ENCODE measurements around the gene SMC3. TPM values are rescaled to one million over a fixed set of nuclear protein-coding genes. Genes with fewer than 3 reads are reported as not detected.

Gene SMC3
- total and polyA plus RNA-seq, 2 experiments from 2014 or later, result 72.3 to 320 TPM

DNA sequence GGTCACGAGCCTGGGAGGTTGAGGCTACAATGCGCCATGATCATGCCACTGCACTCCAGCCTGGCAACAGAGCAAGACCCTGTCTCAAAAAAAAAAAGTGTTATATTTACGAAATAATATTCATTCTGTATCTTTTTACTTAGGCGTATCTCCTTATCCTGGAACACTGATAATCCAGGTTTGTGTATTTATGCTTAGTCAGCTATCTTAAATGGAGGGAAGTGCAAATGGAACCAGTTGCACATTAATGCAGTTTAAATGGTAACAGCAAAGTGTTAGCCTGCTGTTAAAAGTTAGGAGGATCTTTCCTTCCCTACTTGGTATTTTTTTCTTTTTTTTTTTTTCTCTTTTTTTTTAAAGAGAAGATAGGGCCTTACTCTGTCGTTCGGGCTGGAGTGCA lies 40.6 kb downstream of the SMC3 start:
- no peaks in the 10 kb centered on the region for H3K27me3 ChIP-seq (ENCODE audit: insufficient read depth)
- no peaks in the 10 kb centered on the region for H3K9me3 Mint-ChIP-seq
- H3K27me3 Mint-ChIP-seq (ENCODE audit: insufficient read depth, low read depth, poor library complexity), result no peaks in the 10 kb centered on the region
- no peaks in the 10 kb centered on the region for H4K20me1 ChIP-seq (replicated peaks; ENCODE audit: insufficient read depth)
- H3K4me1 Mint-ChIP-seq, result peaks cover 21% of the 10 kb centered on the region
- no peak for TF ChIP-seq ZNF331 (CRISPR knock-in tag; IDR thresholded peaks at IDR 0.05; ENCODE audit: low read depth)
- TF ChIP-seq POLR2AphosphoS5 (IDR thresholded peaks at IDR 0.05; ENCODE audit: low read depth), result no peak
- TF ChIP-seq ZNF114 (CRISPR knock-in tag; IDR thresholded peaks at IDR 0.05), result no peak
- no peak for TF ChIP-seq EZH2phosphoT487 (IDR thresholded peaks at IDR 0.05; ENCODE audit: unreplicated experiment)
- TF ChIP-seq, protein P1, sequence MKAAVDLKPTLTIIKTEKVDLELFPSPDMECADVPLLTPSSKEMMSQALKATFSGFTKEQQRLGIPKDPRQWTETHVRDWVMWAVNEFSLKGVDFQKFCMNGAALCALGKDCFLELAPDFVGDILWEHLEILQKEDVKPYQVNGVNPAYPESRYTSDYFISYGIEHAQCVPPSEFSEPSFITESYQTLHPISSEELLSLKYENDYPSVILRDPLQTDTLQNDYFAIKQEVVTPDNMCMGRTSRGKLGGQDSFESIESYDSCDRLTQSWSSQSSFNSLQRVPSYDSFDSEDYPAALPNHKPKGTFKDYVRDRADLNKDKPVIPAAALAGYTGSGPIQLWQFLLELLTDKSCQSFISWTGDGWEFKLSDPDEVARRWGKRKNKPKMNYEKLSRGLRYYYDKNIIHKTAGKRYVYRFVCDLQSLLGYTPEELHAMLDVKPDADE (IDR thresholded peaks at IDR 0.05), result no peak
- no peak for TF ChIP-seq JUNB (IDR thresholded peaks at IDR 0.05; ENCODE audit: unreplicated experiment)
- no peak for TF ChIP-seq STAT1 (IDR thresholded peaks at IDR 0.05; ENCODE audit: unreplicated experiment)
- TF ChIP-seq, protein P2, sequence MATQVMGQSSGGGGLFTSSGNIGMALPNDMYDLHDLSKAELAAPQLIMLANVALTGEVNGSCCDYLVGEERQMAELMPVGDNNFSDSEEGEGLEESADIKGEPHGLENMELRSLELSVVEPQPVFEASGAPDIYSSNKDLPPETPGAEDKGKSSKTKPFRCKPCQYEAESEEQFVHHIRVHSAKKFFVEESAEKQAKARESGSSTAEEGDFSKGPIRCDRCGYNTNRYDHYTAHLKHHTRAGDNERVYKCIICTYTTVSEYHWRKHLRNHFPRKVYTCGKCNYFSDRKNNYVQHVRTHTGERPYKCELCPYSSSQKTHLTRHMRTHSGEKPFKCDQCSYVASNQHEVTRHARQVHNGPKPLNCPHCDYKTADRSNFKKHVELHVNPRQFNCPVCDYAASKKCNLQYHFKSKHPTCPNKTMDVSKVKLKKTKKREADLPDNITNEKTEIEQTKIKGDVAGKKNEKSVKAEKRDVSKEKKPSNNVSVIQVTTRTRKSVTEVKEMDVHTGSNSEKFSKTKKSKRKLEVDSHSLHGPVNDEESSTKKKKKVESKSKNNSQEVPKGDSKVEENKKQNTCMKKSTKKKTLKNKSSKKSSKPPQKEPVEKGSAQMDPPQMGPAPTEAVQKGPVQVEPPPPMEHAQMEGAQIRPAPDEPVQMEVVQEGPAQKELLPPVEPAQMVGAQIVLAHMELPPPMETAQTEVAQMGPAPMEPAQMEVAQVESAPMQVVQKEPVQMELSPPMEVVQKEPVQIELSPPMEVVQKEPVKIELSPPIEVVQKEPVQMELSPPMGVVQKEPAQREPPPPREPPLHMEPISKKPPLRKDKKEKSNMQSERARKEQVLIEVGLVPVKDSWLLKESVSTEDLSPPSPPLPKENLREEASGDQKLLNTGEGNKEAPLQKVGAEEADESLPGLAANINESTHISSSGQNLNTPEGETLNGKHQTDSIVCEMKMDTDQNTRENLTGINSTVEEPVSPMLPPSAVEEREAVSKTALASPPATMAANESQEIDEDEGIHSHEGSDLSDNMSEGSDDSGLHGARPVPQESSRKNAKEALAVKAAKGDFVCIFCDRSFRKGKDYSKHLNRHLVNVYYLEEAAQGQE (IDR thresholded peaks at IDR 0.05; ENCODE audit: unreplicated experiment), result no peak
- TF ChIP-seq NANOG (IDR thresholded peaks at IDR 0.05; ENCODE audit: borderline replicate concordance), result no peak
- no peak for TF ChIP-seq EZH2 (IDR thresholded peaks at IDR 0.05; ENCODE audit: low read depth, unreplicated experiment)
- TF ChIP-seq, protein P3, sequence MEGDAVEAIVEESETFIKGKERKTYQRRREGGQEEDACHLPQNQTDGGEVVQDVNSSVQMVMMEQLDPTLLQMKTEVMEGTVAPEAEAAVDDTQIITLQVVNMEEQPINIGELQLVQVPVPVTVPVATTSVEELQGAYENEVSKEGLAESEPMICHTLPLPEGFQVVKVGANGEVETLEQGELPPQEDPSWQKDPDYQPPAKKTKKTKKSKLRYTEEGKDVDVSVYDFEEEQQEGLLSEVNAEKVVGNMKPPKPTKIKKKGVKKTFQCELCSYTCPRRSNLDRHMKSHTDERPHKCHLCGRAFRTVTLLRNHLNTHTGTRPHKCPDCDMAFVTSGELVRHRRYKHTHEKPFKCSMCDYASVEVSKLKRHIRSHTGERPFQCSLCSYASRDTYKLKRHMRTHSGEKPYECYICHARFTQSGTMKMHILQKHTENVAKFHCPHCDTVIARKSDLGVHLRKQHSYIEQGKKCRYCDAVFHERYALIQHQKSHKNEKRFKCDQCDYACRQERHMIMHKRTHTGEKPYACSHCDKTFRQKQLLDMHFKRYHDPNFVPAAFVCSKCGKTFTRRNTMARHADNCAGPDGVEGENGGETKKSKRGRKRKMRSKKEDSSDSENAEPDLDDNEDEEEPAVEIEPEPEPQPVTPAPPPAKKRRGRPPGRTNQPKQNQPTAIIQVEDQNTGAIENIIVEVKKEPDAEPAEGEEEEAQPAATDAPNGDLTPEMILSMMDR (conservative IDR thresholded peaks at IDR 0.05; ENCODE audit: low read depth in 2 of 2), result no peak
- TF ChIP-seq CREB1 (CRISPR knock-in tag; IDR thresholded peaks at IDR 0.05; ENCODE audit: low read depth), result no peak
- TF ChIP-seq, protein P4, sequence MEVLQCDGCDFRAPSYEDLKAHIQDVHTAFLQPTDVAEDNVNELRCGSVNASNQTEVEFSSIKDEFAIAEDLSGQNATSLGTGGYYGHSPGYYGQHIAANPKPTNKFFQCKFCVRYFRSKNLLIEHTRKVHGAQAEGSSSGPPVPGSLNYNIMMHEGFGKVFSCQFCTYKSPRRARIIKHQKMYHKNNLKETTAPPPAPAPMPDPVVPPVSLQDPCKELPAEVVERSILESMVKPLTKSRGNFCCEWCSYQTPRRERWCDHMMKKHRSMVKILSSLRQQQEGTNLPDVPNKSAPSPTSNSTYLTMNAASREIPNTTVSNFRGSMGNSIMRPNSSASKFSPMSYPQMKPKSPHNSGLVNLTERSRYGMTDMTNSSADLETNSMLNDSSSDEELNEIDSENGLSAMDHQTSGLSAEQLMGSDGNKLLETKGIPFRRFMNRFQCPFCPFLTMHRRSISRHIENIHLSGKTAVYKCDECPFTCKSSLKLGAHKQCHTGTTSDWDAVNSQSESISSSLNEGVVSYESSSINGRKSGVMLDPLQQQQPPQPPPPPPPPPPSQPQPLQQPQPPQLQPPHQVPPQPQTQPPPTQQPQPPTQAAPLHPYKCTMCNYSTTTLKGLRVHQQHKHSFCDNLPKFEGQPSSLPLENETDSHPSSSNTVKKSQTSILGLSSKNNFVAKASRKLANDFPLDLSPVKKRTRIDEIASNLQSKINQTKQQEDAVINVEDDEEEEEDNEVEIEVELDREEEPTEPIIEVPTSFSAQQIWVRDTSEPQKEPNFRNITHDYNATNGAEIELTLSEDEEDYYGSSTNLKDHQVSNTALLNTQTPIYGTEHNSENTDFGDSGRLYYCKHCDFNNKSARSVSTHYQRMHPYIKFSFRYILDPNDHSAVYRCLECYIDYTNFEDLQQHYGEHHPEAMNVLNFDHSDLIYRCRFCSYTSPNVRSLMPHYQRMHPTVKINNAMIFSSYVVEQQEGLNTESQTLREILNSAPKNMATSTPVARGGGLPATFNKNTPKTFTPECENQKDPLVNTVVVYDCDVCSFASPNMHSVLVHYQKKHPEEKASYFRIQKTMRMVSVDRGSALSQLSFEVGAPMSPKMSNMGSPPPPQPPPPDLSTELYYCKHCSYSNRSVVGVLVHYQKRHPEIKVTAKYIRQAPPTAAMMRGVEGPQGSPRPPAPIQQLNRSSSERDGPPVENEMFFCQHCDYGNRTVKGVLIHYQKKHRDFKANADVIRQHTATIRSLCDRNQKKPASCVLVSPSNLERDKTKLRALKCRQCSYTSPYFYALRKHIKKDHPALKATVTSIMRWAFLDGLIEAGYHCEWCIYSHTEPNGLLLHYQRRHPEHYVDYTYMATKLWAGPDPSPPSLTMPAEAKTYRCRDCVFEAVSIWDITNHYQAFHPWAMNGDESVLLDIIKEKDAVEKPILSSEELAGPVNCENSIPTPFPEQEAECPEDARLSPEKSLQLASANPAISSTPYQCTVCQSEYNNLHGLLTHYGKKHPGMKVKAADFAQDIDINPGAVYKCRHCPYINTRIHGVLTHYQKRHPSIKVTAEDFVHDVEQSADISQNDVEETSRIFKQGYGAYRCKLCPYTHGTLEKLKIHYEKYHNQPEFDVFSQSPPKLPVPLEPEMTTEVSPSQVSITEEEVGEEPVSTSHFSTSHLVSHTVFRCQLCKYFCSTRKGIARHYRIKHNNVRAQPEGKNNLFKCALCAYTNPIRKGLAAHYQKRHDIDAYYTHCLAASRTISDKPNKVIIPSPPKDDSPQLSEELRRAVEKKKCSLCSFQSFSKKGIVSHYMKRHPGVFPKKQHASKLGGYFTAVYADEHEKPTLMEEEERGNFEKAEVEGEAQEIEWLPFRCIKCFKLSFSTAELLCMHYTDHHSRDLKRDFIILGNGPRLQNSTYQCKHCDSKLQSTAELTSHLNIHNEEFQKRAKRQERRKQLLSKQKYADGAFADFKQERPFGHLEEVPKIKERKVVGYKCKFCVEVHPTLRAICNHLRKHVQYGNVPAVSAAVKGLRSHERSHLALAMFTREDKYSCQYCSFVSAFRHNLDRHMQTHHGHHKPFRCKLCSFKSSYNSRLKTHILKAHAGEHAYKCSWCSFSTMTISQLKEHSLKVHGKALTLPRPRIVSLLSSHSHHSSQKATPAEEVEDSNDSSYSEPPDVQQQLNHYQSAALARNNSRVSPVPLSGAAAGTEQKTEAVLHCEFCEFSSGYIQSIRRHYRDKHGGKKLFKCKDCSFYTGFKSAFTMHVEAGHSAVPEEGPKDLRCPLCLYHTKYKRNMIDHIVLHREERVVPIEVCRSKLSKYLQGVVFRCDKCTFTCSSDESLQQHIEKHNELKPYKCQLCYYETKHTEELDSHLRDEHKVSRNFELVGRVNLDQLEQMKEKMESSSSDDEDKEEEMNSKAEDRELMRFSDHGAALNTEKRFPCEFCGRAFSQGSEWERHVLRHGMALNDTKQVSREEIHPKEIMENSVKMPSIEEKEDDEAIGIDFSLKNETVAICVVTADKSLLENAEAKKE (CRISPR knock-in tag; IDR thresholded peaks at IDR 0.05), result no peak
- no peaks in the 10 kb centered on the region; the same call in 1 of the 2 replicates for H3F3A ChIP-seq (replicated peaks; ENCODE audit: low read depth)
- H3K9me2 ChIP-seq (ENCODE audit: insufficient read depth), result no peaks in the 10 kb centered on the region
- DNase-seq (ENCODE audit: low spot score) (no peak), ATAC-seq (no peak)
- H3K27ac ChIP-seq (ENCODE audit: low read depth), result no peak overlapping the region
- peaks cover 23% of the 10 kb centered on the region for H3K36me3 Mint-ChIP-seq (ENCODE audit: low read depth)
- H3K36me3 ChIP-seq (ENCODE audit: insufficient read depth), result peaks cover 16% of the 10 kb centered on the region; the same call in 1 of the 2 replicates
- H3K27ac Mint-ChIP-seq, result no peak overlapping the region
- H2AFZ ChIP-seq, result no peak overlapping the region
- H3K4me1 ChIP-seq (ENCODE audit: insufficient read depth), result peaks cover 17% of the 10 kb centered on the region
- H3K79me2 ChIP-seq (replicated peaks; ENCODE audit: insufficient read depth), result no peaks in the 10 kb centered on the region
- no peak overlapping the region for H3K4me3 Mint-ChIP-seq
- H3K4me3 ChIP-seq, result no peak overlapping the region
- H3K4me2 ChIP-seq, result no peak overlapping the region

Data from GM23338 (cell line).